Left cardiac atrium (tissue), 4 donors: ENCODE results near the gene SYTL4. TPM values are rescaled to one million over a fixed set of nuclear protein-coding genes. Genes with fewer than 3 reads are reported as not detected.
"Not testable (repeated sequence)": the region's sequence is repeated elsewhere in the genome, so short reads cannot be mapped to it uniquely, and the experiment has no call there.

Source experiments
- ATAC-seq, 2 donors: fragments of 200-7000 bp; cut with Tn5 transposase; one replicate each; pipeline ENCODE4 v1.9.1; 2020; ENCODE audit warnings: mild to moderate bottlenecking in 2 of 2, moderate library complexity in 2 of 2
- DNase-seq: peaks from one replicate; pipeline ENCODE4 v3.0.0-alpha.2; 2020
- intact Hi-C, 2 donors: fragments of 100-400 bp; cut with DNase I; formaldehyde crosslinking; loops; one replicate each; pipeline versions ENCODE4 v1.14.1 to v1.15.1; 2022 to 2023
- long read RNA-seq: library from polyadenylated mRNA; unstranded; transcript quantifications from one replicate; pipeline ENCODE4 v2.0.0, GENCODE V29; 2021
- total RNA-seq, 2 donors: library from RNA; stranded (reverse); fragmentation: NEBNext Ultra II Directional; extraction: Animal tissue kit (Norgen Biotek cat#: 25700); gene quantifications; one replicate each; pipeline ENCODE4 v1.2.1, GENCODE V29; 2021
- donor health status: DM: no; HTN: yes; CAD: no.
- donor health status: DM: no; HTN: yes; CAD: no; lungs with severe emphysema.
- donor health status: DM: yes; HTN: yes; CAD: no.
- donor health status: Dilated cardiomyopathy.

SYTL4 gene
- 1 to 10 TPM; 3.6 to 5.8 TPM for total RNA-seq
- long read RNA-seq, partial matches to known transcripts, result 0 of 20 reads
- long read RNA-seq, other reads (novel, unspliced or antisense), result 20 of 20 reads

GRCh38 chrX:100731441-100732281 lies at the start of gene SYTL4:
TSS of gene SYTL4 (minus strand) at chrX:100732121. CDS start at chrX:100702037, 30,084 bp downstream.
- DNase-seq, result peak; percentile 37

GRCh38 chrX:100769439-100769838 lies 37.5 kb upstream of the SYTL4 start:
- intact Hi-C loops, result loop anchor here (2.0 to 5.0 kb wide), 2 partner anchors 82 to 85 kb away; no protein-coding TSS in a partner anchor
- DNase-seq, result not testable (repeated sequence)

More at GRCh38 chrX:100731441-100732281, at the start of gene SYTL4:
- peak; percentile 72 to 89 for ATAC-seq
- intact Hi-C loops, result no loop called here

GRCh38 chrX:100768679-100769338 lies 36.9 kb upstream of the SYTL4 start:
- intact Hi-C loops, result loop anchor here (2.0 to 5.0 kb wide), 2 partner anchors 82 to 84 kb away; no protein-coding TSS in a partner anchor
- ATAC-seq (peak; percentile 30 to 45), DNase-seq (peak; percentile 80)

More at GRCh38 chrX:100769439-100769838, 37.5 kb upstream of the SYTL4 start:
- not testable (repeated sequence) for ATAC-seq

GRCh38 chrX:100750883-100751282 lies 19.0 kb upstream of the SYTL4 start:
- intact Hi-C loops, result no loop called here
- ATAC-seq (no peak), DNase-seq (no peak)

GRCh38 chrX:100748108-100748507 lies 16.2 kb upstream of the SYTL4 start:
- no peak for ATAC-seq
- intact Hi-C loops, result no loop called here
- no peak for DNase-seq

- intact Hi-C loops, result no loop called here
- DNase-seq, result no peak
- no peak for ATAC-seq
Measured at GRCh38 chrX:100747703-100748102, 15.8 kb upstream of the SYTL4 start.

GRCh38 chrX:100747090-100747489 lies 15.2 kb upstream of the SYTL4 start:
- ATAC-seq (peak in 1 of 2 donors; percentile 61), DNase-seq (no peak)
- intact Hi-C loops, result no loop called here

GRCh38 chrX:100745806-100746537 lies 14.1 kb upstream of the SYTL4 start:
- intact Hi-C loops, result no loop called here
- ATAC-seq, result peak in 1 of 2 donors; percentile 55

GRCh38 chrX:100745205-100745604 lies 13.3 kb upstream of the SYTL4 start:
- DNase-seq (no peak), ATAC-seq (no peak)
- intact Hi-C loops, result no loop called here

More at GRCh38 chrX:100745806-100746537, 14.1 kb upstream of the SYTL4 start:
- DNase-seq, result no peak

- intact Hi-C loops, result no loop called here
- DNase-seq (no peak), ATAC-seq (no peak)
Measured at GRCh38 chrX:100743009-100743607, 11.2 kb upstream of the SYTL4 start.

GRCh38 chrX:100724006-100724405 lies 7.9 kb downstream of the SYTL4 start:
- intact Hi-C loops, ATAC-seq, DNase-seq: not testable (repeated sequence)

GRCh38 chrX:100721328-100721727 lies 10.6 kb downstream of the SYTL4 start:
- intact Hi-C loops, result no loop called here
- ATAC-seq, result no peak
- DNase-seq, result no peak

- intact Hi-C loops, result no loop called here
- DNase-seq, result no peak
- ATAC-seq, result no peak
Measured at GRCh38 chrX:100720301-100720700, 11.6 kb downstream of the SYTL4 start.

- no peak for DNase-seq
- ATAC-seq, result no peak
- intact Hi-C loops, result no loop called here
Measured at GRCh38 chrX:100719139-100719538, 12.8 kb downstream of the SYTL4 start.

- DNase-seq (no peak), ATAC-seq (no peak)
- intact Hi-C loops, result no loop called here
Measured at GRCh38 chrX:100717363-100717762, 14.6 kb downstream of the SYTL4 start.

- no peak for ATAC-seq
- intact Hi-C loops, result no loop called here
- no peak for DNase-seq
Measured at GRCh38 chrX:100710816-100711215, 21.1 kb downstream of the SYTL4 start.

- DNase-seq (no peak), ATAC-seq (no peak)
- intact Hi-C loops, result no loop called here
Measured at GRCh38 chrX:100704581-100705203, 27.2 kb downstream of the SYTL4 start.

- ATAC-seq (no peak), DNase-seq (no peak)
- intact Hi-C loops, result no loop called here
Measured at GRCh38 chrX:100700809-100701208, 31.1 kb downstream of the SYTL4 start.
